KMS-11 (cell line): ENCODE data around the gene NCAM1.

Experiments
- H2AFZ ChIP-seq: fragments of 200-600 bp; sonication (generic); 2 replicates; pipeline ENCODE4 v1.6.1; 2016; ENCODE audit warnings: antibody characterized with exemption, mixed run types, low read depth
- H3K27ac ChIP-seq: fragments of 200-600 bp; sonication (generic); 2 replicates; pipeline ENCODE4 v1.6.1; 2016; ENCODE audit warnings: mild to moderate bottlenecking, mixed run types
- H3K27me3 ChIP-seq: fragments of 200-600 bp; sonication (generic); 2 replicates; pipeline ENCODE4 v1.6.1; 2017; ENCODE audit warnings: mild to moderate bottlenecking, low read depth, mixed run types, moderate library complexity; ENCODE audit not compliant: insufficient read depth
- H3K36me3 ChIP-seq: fragments of 200-600 bp; sonication (generic); 2 replicates; pipeline ENCODE4 v1.6.1; 2017; ENCODE audit warnings: mild to moderate bottlenecking, mixed run types; ENCODE audit not compliant: insufficient read depth
- H3K4me1 ChIP-seq: fragments of 200-600 bp; sonication (generic); 2 replicates; pipeline ENCODE4 v1.6.1; 2016; ENCODE audit warnings: mild to moderate bottlenecking, low read depth, mixed run types; ENCODE audit not compliant: poor library complexity, severe bottlenecking
- H3K4me2 ChIP-seq: fragments of 200-600 bp; sonication (generic); 2 replicates; pipeline ENCODE4 v1.7.0; 2016; ENCODE audit warnings: mild to moderate bottlenecking, mixed run types
- H3K4me3 ChIP-seq: fragments of 200-600 bp; sonication (generic); IDR thresholded peaks from 2 replicates; pipeline ENCODE4 v1.6.1; 2017; ENCODE audit warnings: low read depth, low read length, mixed read lengths; ENCODE audit not compliant: insufficient read depth
- H3K79me2 ChIP-seq: fragments of 200-600 bp; sonication (generic); 2 replicates; pipeline ENCODE4 v1.6.1; 2016; ENCODE audit warnings: low read depth, mixed run types; ENCODE audit not compliant: insufficient read depth
- H3K9ac ChIP-seq: fragments of 200-600 bp; sonication (generic); 2 replicates; pipeline ENCODE4 v1.6.1; 2016; ENCODE audit warnings: mild to moderate bottlenecking, mixed run types
- H4K20me1 ChIP-seq: fragments of 200-600 bp; sonication (generic); 2 replicates; pipeline ENCODE4 v1.6.1; 2016; ENCODE audit warnings: mild to moderate bottlenecking, mixed run types; ENCODE audit not compliant: insufficient read depth
- TF ChIP-seq, protein P1 (sequence below): fragments of 200-600 bp; sonication (generic); conservative IDR thresholded peaks from 2 replicates; pipeline ENCODE4 v1.6.1; 2017; ENCODE audit warnings: low read depth, mild to moderate bottlenecking, antibody characterized with exemption, low read length, moderate library complexity, mixed read lengths

The NCAM1 gene

GRCh38 chr11:113174882-113175281, 213.7 kb downstream of the NCAM1 start:
- Histone ChIP-seq H3K9ac (no peak overlapping the region), H2AFZ (no peak overlapping the region), H3K27ac (no peak overlapping the region), H4K20me1 (no peaks in the 10 kb centered on the region), H3K4me1 (no peaks in the 10 kb centered on the region), H3K79me2 (no peaks in the 10 kb centered on the region), H3K27me3 (no peaks in the 10 kb centered on the region), H3K36me3 (no peaks in the 10 kb centered on the region), H3K4me3 (no peak overlapping the region), H3K4me2 (no peak overlapping the region)
- TF ChIP-seq, protein P1, sequence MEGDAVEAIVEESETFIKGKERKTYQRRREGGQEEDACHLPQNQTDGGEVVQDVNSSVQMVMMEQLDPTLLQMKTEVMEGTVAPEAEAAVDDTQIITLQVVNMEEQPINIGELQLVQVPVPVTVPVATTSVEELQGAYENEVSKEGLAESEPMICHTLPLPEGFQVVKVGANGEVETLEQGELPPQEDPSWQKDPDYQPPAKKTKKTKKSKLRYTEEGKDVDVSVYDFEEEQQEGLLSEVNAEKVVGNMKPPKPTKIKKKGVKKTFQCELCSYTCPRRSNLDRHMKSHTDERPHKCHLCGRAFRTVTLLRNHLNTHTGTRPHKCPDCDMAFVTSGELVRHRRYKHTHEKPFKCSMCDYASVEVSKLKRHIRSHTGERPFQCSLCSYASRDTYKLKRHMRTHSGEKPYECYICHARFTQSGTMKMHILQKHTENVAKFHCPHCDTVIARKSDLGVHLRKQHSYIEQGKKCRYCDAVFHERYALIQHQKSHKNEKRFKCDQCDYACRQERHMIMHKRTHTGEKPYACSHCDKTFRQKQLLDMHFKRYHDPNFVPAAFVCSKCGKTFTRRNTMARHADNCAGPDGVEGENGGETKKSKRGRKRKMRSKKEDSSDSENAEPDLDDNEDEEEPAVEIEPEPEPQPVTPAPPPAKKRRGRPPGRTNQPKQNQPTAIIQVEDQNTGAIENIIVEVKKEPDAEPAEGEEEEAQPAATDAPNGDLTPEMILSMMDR: no peak

- Histone ChIP-seq H3K27ac (no peak overlapping the region), H3K9ac (no peak overlapping the region), H3K4me2 (no peak overlapping the region), H3K36me3 (no peaks in the 10 kb centered on the region), H2AFZ (no peak overlapping the region), H3K27me3 (no peaks in the 10 kb centered on the region), H3K79me2 (no peaks in the 10 kb centered on the region), H4K20me1 (no peaks in the 10 kb centered on the region), H3K4me3 (no peak overlapping the region), H3K4me1 (no peaks in the 10 kb centered on the region)
- TF ChIP-seq, protein P1: no peak
Observed at GRCh38 chr11:113176599-113177360, 215.6 kb downstream of the NCAM1 start.

- Histone ChIP-seq H3K36me3 (no peaks in the 10 kb centered on the region), H3K4me3 (no peak overlapping the region), H3K27me3 (no peaks in the 10 kb centered on the region), H3K4me1 (no peaks in the 10 kb centered on the region), H4K20me1 (no peaks in the 10 kb centered on the region), H3K9ac (no peak overlapping the region), H2AFZ (no peak overlapping the region), H3K27ac (no peak overlapping the region), H3K4me2 (no peak overlapping the region), H3K79me2 (no peaks in the 10 kb centered on the region)
- TF ChIP-seq, protein P1: no peak
Observed at GRCh38 chr11:113177671-113178070, 216.5 kb downstream of the NCAM1 start.

GRCh38 chr11:113178381-113179070, 217.3 kb downstream of the NCAM1 start:
- Histone ChIP-seq H3K36me3 (no peaks in the 10 kb centered on the region), H3K4me2 (no peak overlapping the region), H4K20me1 (no peaks in the 10 kb centered on the region), H3K27me3 (no peaks in the 10 kb centered on the region), H3K9ac (no peak overlapping the region), H3K4me3 (no peak overlapping the region), H3K79me2 (no peaks in the 10 kb centered on the region), H3K27ac (no peak overlapping the region), H2AFZ (no peak overlapping the region), H3K4me1 (no peaks in the 10 kb centered on the region)
- TF ChIP-seq, protein P1: no peak
